CD4-positive, alpha-beta T cell treated with Interleukin-12 subunit alpha and Interleukin-12 subunit beta, for 1 hour (primary cell): ENCODE data around the gene TRPV4.

Experiments
- DNase-seq: peaks from one replicate; pipeline ENCODE4 v3.0.0-alpha.2; 2020

TRPV4 gene

GRCh38 chr12:109738878-109739665 is 94.1 kb downstream of the TRPV4 start:
- no peak for DNase-seq

- DNase-seq, result no peak
These were observed 95.0 kb downstream of the TRPV4 start for GRCh38 chr12:109738209-109738608.

- DNase-seq, result no peak
These were observed 95.6 kb downstream of the TRPV4 start for GRCh38 chr12:109737631-109738030.

- DNase-seq, result no peak
These were observed 96.1 kb downstream of the TRPV4 start for GRCh38 chr12:109737126-109737525.

GRCh38 chr12:109736552-109737108 is 96.6 kb downstream of the TRPV4 start:
- no peak for DNase-seq

GRCh38 chr12:109735825-109736551 is 97.2 kb downstream of the TRPV4 start:
- DNase-seq, result no peak

GRCh38 chr12:109735051-109735521 is 98.1 kb downstream of the TRPV4 start:
- no peak for DNase-seq

- no peak for DNase-seq
These were observed 98.8 kb downstream of the TRPV4 start for GRCh38 chr12:109734219-109735000.
